Measurements from ENCODE around the gene TPGS2. TPM values are rescaled to one million over a fixed set of nuclear protein-coding genes. Genes with fewer than 3 reads are reported as not detected.

TPGS2 gene
- polyA plus RNA-seq, 1 of the 3 experiments (the other 2 are of a cell fraction) = 235 TPM

- DNase-seq = no peak
- ChIA-PET CTCF (interaction anchor here (1.0 to 2.8 kb wide), 5 partner anchors 11 to 125 kb away, joined by 3 to 11 read pairs (median 5); partner anchors contain the start of genes KIAA1328 and TPGS2), POLR2A (no interaction called here)
- Histone ChIP-seq H3K4me1 (ENCODE audit: control insufficient read depth in 1 of 2, insufficient read depth in 2 of 2, low read depth in 1 of 2, low read length in 1 of 2) (peaks cover 0 to 4% of the 10 kb centered on the region in 2 experiments; a peak in 3 of 4 replicates), H3K27ac (ENCODE audit: low read depth in 2 of 2, low read length in 1 of 2) (no peak overlapping the region), H3F3A (replicated peaks; ENCODE audit: insufficient read depth) (peaks cover 13% of the 10 kb centered on the region), H2AFZ (ENCODE audit: low read depth) (no peak overlapping the region), H3K9me3 (no peaks in the 10 kb centered on the region), H3K4me3 (ENCODE audit: low read depth in 2 of 2, low read length in 1 of 2) (no peak overlapping the region), H4K20me1 (ENCODE audit: insufficient read depth) (0 out of 2 replicates have a peak, but pooled peaks cover 3% of the 10 kb centered on the region), H3K79me2 (ENCODE audit: insufficient read depth) (no peaks in the 10 kb centered on the region), H3K9me2 (no peaks in the 10 kb centered on the region), H3K27me3 (ENCODE audit: insufficient read depth) (no peaks in the 10 kb centered on the region), H3K36me3 (replicated peaks in 1 of 2; ENCODE audit: control insufficient read depth in 1 of 2, insufficient read depth in 2 of 2, low read length in 1 of 2) (peaks cover 8 to 61% of the 10 kb centered on the region in 2 experiments), H3K4me2 (no peak overlapping the region), H3K9ac (no peak overlapping the region)
- WGBS (ENCODE audit: low lambda C conversion rate) = 95% methylated on average over 4 of the region's 4 CpGs
- TF ChIP-seq ELF1 (IDR thresholded peaks at IDR 0.05) (no peak), TEAD4 (IDR thresholded peaks at IDR 0.05; ENCODE audit: borderline replicate concordance, insufficient read depth) (no peak), RXRA (IDR thresholded peaks at IDR 0.05; ENCODE audit: borderline replicate concordance, low read depth) (no peak), FOXJ3 (CRISPR knock-in tag; IDR thresholded peaks at IDR 0.05) (no peak), SIN3A (IDR thresholded peaks at IDR 0.05; ENCODE audit: borderline replicate concordance, low read depth, low read length) (no peak), RFX5 (IDR thresholded peaks at IDR 0.05; ENCODE audit: low read length) (no peak), NRF1 (IDR thresholded peaks at IDR 0.05; ENCODE audit: low read depth, low read length) (no peak), NFIC (IDR thresholded peaks at IDR 0.05; ENCODE audit: borderline replicate concordance) (no peak), RAD21 (IDR thresholded peaks at IDR 0.05; ENCODE audit: low read length) (no peak)
- TF ChIP-seq, protein P1, sequence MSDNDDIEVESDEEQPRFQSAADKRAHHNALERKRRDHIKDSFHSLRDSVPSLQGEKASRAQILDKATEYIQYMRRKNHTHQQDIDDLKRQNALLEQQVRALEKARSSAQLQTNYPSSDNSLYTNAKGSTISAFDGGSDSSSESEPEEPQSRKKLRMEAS (IDR thresholded peaks at IDR 0.05; ENCODE audit: low read depth) = no peak
- TF ChIP-seq, protein P2, sequence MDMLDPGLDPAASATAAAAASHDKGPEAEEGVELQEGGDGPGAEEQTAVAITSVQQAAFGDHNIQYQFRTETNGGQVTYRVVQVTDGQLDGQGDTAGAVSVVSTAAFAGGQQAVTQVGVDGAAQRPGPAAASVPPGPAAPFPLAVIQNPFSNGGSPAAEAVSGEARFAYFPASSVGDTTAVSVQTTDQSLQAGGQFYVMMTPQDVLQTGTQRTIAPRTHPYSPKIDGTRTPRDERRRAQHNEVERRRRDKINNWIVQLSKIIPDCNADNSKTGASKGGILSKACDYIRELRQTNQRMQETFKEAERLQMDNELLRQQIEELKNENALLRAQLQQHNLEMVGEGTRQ (IDR thresholded peaks at IDR 0.05; ENCODE audit: borderline replicate concordance, low read depth, low read length) = no peak
Measured at GRCh38 chr18:36813101-36813775, 15.6 kb downstream of the TPGS2 start.

- Histone ChIP-seq H3K9me3 (no peaks in the 10 kb centered on the region), H3F3A (replicated peaks; ENCODE audit: insufficient read depth) (peaks cover 13% of the 10 kb centered on the region), H2AFZ (ENCODE audit: low read depth) (no peak overlapping the region), H3K27ac (ENCODE audit: low read depth in 2 of 2, low read length in 1 of 2) (no peak overlapping the region), H3K9ac (no peak overlapping the region), H3K27me3 (ENCODE audit: insufficient read depth) (no peaks in the 10 kb centered on the region), H4K20me1 (ENCODE audit: insufficient read depth) (0 out of 2 replicates have a peak, but pooled peaks cover 3% of the 10 kb centered on the region), H3K4me3 (ENCODE audit: low read depth in 2 of 2, low read length in 1 of 2) (no peak overlapping the region), H3K36me3 (replicated peaks in 1 of 2; ENCODE audit: control insufficient read depth in 1 of 2, insufficient read depth in 2 of 2, low read length in 1 of 2) (peaks cover 12 to 60% of the 10 kb centered on the region in 2 experiments), H3K79me2 (ENCODE audit: insufficient read depth) (peaks cover 3% of the 10 kb centered on the region; the same call in 1 of the 2 replicates), H3K4me2 (no peak overlapping the region), H3K9me2 (no peaks in the 10 kb centered on the region), H3K4me1 (ENCODE audit: control insufficient read depth in 1 of 2, insufficient read depth in 2 of 2, low read depth in 1 of 2, low read length in 1 of 2) (peaks cover 0 to 4% of the 10 kb centered on the region in 2 experiments; a peak in 3 of 4 replicates)
- POLR2A ChIA-PET = no interaction called here
- no peak for DNase-seq
- CTCF ChIA-PET = interaction anchor here (0.7 to 2.8 kb wide), 5 partner anchors 10 to 717 kb away, joined by 3 to 11 read pairs (median 4); partner anchors contain the start of genes KIAA1328 and TPGS2
- TF ChIP-seq SIN3A (IDR thresholded peaks at IDR 0.05; ENCODE audit: borderline replicate concordance, low read depth, low read length) = no peak
- no peak for TF ChIP-seq ZBTB33 (IDR thresholded peaks at IDR 0.05; ENCODE audit: borderline replicate concordance, low read depth)
- WGBS (ENCODE audit: low lambda C conversion rate) = 100% methylated on average over 3 of the region's 3 CpGs
Measured at GRCh38 chr18:36812678-36813077, 16.1 kb downstream of the TPGS2 start.

Data from SK-N-SH (cell line).